ENCODE results near the gene DAB2IP.

The DAB2IP gene

DNA sequence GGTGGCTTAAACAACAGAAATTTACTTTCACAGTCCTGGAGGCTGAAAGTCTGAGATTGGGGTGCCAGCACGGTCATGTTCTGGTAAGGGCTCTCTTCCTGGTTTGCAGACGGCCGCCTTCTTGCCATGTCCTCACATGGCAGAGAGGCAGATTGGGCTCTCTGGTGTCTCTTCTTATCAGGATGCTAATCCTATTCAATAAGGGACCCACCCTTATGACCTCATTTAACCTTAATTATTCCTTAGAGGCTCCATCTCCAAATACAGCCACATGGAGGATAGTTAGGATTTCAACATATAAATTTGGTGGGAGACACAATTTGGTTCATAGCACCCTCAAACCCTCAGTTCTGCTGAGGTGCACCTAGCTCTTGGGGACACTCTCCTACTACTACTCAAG is 180.4 kb downstream of the DAB2IP start:
- no peak overlapping the region for H3K4me3 ChIP-seq (ENCODE audit: low read depth, low read length)
- TF ChIP-seq, protein P1, sequence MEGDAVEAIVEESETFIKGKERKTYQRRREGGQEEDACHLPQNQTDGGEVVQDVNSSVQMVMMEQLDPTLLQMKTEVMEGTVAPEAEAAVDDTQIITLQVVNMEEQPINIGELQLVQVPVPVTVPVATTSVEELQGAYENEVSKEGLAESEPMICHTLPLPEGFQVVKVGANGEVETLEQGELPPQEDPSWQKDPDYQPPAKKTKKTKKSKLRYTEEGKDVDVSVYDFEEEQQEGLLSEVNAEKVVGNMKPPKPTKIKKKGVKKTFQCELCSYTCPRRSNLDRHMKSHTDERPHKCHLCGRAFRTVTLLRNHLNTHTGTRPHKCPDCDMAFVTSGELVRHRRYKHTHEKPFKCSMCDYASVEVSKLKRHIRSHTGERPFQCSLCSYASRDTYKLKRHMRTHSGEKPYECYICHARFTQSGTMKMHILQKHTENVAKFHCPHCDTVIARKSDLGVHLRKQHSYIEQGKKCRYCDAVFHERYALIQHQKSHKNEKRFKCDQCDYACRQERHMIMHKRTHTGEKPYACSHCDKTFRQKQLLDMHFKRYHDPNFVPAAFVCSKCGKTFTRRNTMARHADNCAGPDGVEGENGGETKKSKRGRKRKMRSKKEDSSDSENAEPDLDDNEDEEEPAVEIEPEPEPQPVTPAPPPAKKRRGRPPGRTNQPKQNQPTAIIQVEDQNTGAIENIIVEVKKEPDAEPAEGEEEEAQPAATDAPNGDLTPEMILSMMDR (conservative IDR thresholded peaks at IDR 0.05; ENCODE audit: low read depth, low read length) = no peak
- no peak for DNase-seq (ENCODE audit: low read depth)

GRCh38 chr9:121833061-121833460 is 181.6 kb downstream of the DAB2IP start:
- no peak overlapping the region for H3K4me3 ChIP-seq (ENCODE audit: low read depth, low read length)
- TF ChIP-seq, protein P1 (conservative IDR thresholded peaks at IDR 0.05; ENCODE audit: low read depth, low read length) = no peak
- no peak for DNase-seq (ENCODE audit: low read depth)

Measured in choroid plexus epithelial cell (primary cell).